HG03039 (cell line): Measurements from ENCODE around the gene PRKN.

ENCODE experiments used
- ATAC-seq: cut with Tn5 transposase; IDR thresholded peaks from one replicate; pipeline ENCODE4 v1.9.1; 2021; ENCODE audit warnings: mild to moderate bottlenecking, moderate library complexity; ENCODE audit not compliant: unreplicated experiment

The PRKN gene

GRCh38 chr6:162622572-162622971 is 105.0 kb downstream of the PRKN start:
- no peak for ATAC-seq

- ATAC-seq: no peak
Observed at GRCh38 chr6:162621246-162621645, 106.3 kb downstream of the PRKN start.

- no peak for ATAC-seq
Observed at GRCh38 chr6:162620073-162620472, 107.5 kb downstream of the PRKN start.

DNA sequence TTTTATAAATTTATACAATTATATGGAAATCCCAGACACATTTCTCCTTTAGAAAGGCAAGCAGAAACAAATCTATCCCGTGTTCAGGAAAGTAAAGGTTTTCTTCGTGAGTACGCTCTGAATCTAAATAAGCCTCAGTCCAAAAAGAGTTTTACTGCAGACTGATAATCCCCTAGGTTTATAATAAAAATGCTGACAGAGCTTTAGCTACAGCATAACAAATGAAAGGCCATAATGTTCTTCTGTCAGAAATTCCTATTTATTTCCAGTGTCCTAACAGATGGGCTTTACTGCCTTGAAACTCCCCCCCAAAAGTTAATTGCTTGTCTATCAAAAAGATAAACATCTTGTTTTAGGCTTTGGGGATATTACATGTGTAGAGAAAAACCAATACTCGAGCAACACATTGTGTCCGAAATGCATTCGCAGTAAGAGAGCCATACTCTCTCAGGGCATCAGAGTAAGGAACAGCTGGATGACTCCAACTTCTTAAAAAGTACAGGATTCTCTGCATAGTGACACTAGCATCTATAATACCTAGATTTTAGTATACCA is 109.0 kb downstream of the PRKN start:
- no peak for ATAC-seq

DNA sequence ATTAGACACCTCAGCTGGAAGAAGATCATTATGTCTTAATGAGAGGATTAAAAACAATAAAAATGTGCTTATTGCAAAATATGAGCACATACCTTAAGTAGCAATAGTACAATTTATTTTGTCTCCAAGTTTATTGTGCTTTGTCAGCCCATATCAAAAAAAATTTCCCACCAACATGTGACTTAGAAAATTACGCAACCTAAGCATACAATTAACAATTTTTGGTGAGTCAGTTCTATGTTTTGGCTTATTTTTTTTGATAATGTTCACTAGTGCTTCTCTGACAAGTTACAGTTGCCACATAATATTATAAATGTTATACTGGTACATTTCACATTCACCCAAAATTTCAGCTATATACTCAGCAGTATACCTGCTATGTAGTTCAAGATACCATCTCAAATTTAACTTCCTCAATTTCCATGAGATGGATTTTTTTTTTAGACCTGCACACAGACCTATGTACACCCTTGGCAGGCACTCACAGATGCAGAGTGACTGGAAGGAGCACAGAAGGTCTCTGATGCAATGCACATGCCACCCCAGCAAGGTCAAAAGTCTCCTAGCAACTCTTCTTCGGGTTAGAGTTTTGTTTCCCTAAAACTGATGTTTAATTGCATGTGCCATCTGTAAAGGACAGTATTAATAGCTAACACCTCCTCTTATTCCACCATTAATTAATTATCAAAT is 112.4 kb downstream of the PRKN start:
- ATAC-seq: no peak

DNA sequence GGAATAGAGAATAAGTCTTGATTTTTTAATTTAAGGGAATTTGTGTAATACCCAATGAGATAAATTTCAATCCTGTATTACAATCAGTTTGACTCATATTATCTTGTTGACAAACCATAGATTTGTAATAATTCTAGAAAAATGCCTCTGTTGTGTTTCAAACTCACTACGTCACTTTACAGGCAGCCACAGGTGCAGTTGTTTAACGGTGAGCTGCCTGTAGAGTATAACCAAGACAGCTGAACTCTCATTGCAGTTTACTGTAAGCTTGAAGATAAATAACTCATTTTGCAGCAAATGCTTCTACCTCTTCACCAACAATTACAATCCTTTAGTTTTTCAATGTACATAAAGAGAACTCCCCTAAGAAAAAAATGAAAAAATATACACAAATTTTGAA is 114.3 kb downstream of the PRKN start:
- no peak for ATAC-seq

GRCh38 chr6:162612613-162613012 is 115.0 kb downstream of the PRKN start:
- ATAC-seq: no peak

- ATAC-seq: no peak
Observed at GRCh38 chr6:162610351-162610750, 117.2 kb downstream of the PRKN start.

- no peak for ATAC-seq
Observed at GRCh38 chr6:162605881-162606280, 121.7 kb downstream of the PRKN start.

- ATAC-seq: no peak
Observed at GRCh38 chr6:162603231-162604015, 124.1 kb downstream of the PRKN start.

GRCh38 chr6:162602759-162603158 is 124.8 kb downstream of the PRKN start:
- ATAC-seq: no peak

DNA sequence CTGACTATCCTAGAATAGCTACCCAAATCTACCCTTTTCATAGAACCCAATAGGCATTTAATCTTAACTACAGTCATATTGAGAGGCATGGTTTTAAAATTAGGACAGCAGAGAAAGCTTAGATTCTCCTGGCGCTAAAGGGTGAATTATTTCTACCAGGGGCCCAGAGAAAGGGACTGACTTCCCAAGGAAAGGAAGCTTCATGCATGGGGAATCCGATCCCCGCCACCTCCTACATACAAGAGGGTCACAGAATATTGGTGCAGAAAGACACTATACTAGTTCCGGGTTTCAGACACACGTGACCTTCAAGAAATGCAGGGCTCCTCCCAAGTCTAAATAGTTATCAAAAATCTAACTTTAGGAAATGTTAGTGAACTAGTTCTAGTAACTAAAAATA is 130.9 kb downstream of the PRKN start:
- no peak for ATAC-seq

GRCh38 chr6:162591517-162591916 is 136.0 kb downstream of the PRKN start:
- no peak for ATAC-seq

DNA sequence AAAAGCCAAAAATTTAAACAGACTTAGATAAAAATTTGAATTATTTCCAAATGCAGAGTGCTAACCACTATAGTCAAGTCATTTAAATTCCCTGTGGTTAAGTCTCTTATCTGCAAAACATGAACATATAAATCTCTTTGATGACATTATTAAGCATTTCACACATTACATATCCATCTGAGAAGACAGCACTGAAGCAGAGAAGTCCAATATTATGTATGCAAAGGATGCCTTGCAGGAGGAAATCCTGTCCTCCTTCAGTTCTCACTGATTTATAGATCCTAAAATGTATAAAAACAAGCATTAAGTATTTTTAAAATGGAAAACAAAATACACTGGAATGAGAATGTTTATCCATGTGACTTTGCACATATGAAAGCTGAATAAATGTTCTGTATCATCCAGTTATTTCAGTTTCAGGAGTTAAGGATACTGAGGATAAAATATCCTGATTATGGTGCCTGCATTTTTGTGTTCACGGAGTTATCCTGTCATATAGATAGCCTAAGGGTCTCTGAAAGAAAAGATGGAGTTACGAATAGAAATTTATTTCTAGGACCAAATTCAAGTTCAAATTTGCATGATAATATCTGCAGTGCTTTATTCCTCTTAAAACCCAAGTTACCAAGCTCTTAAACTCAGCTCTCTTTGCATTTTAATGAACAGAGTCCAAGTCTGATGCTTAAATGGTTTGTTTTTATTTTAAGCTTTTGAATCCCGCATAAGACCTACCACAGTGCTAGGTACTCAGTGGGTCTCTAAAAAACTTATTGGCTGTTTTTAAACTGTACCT is 145.4 kb downstream of the PRKN start:
- ATAC-seq: no peak

GRCh38 chr6:162580619-162581018 is 146.9 kb downstream of the PRKN start:
- ATAC-seq: no peak

GRCh38 chr6:162576016-162576415 is 151.6 kb downstream of the PRKN start:
- ATAC-seq: no peak

- no peak for ATAC-seq
Observed at GRCh38 chr6:162572240-162572639, 155.3 kb downstream of the PRKN start.

DNA sequence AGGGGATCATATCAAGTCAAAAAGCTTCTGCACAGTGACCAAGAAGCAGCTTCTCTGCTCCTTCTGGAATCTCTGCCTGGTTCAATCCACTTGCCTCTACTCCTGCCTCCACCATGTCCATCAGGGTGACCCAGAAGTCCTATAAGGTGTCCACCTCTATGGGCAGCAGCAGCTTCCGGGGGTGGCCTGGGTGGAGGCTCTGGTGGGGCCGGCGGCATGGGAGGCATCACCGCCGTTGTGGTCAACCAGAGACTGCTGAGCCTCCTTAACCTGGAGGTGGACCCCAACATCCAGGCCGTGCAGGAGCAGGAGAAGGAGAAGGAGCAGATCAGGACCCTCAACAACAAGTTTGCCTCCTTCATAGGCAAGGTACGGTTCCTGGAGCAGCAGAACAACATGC is 159.3 kb downstream of the PRKN start:
- no peak for ATAC-seq

DNA sequence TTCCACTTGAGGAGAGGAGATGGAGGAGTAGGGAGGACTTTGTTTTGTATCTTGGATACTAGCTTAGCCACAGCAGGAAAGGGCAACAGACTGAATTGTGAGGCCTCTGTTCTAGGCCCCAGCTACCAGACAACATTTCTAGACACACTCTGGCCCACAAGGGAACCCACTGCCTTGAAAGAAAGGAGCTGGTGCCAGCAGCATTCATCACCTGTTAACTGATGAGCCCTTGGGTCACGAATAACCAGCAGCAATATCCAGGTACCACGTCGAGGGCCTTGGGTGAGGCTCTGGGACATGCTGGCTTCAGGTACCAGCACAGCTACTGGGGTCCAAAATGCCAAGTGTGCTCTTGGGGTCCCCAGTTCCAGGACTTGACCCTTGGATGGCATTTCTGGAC is 165.5 kb downstream of the PRKN start:
- no peak for ATAC-seq

- no peak for ATAC-seq
Observed at GRCh38 chr6:162560891-162561290, 166.7 kb downstream of the PRKN start.

GRCh38 chr6:162554531-162554930 is 173.0 kb downstream of the PRKN start:
- no peak for ATAC-seq
